Left lung (tissue), 10 donors: ENCODE data around the gene ABHD17C. TPM values are rescaled to one million over a fixed set of nuclear protein-coding genes. Genes with fewer than 3 reads are reported as not detected.

Experiments used
- ATAC-seq: fragments of 200-7000 bp; cut with Tn5 transposase; one replicate; pipeline ENCODE4 v1.9.1; 2020; ENCODE audit warnings: moderate library complexity
- DNase-seq, 4 donors: peaks; one replicate each; pipeline ENCODE4 v3.0.0-alpha.2; 2013 to 2020
- H3K27ac ChIP-seq, 2 donors: fragments of 200-600 bp; sonication (generic) in 1 of 2; one replicate each; pipeline versions ENCODE4 v1.5.0 to v1.8.0; 2020 to 2021
- H3K27me3 ChIP-seq, 2 donors: fragments of 200-600 bp; sonication (generic) in 1 of 2; one replicate each; pipeline versions ENCODE4 v1.5.0 to v1.8.0; 2020 to 2021
- H3K36me3 ChIP-seq, 2 donors: fragments of 200-600 bp; sonication (generic) in 1 of 2; one replicate each; pipeline versions ENCODE4 v1.5.0 to v1.8.0; 2020 to 2021
- H3K4me1 ChIP-seq, 2 donors: fragments of 200-600 bp; one replicate each; pipeline ENCODE4 v1.8.0; 2021
- H3K4me3 ChIP-seq, 2 donors: fragments of 200-600 bp; sonication (generic) in 1 of 2; one replicate each; pipeline versions ENCODE4 v1.5.0 to v1.8.0; 2020 to 2021; ENCODE audit warnings: mild to moderate bottlenecking in 1 of 2
- H3K9me3 ChIP-seq, 2 donors: fragments of 200-600 bp; sonication (generic) in 1 of 2; one replicate each; pipeline versions ENCODE4 v1.5.0 to v1.8.0; 2020 to 2021
- intact Hi-C, 2 donors: fragments of 100-400 bp; cut with DNase I; formaldehyde crosslinking; loops; one replicate each; pipeline versions ENCODE4 v1.11.2 to v1.14.2; 2022
- polyA plus RNA-seq, 6 donors: library from polyadenylated mRNA; unstranded; fragments of 120-200 nt; gene quantifications; one replicate each; pipeline ENCODE4 v1.2.1, GENCODE V29; 2013; ENCODE audit not compliant: insufficient read length in 6 of 6
- total RNA-seq, 2 donors: library from RNA; stranded (reverse); fragmentation: NEBNext Ultra II Directional; extraction: Animal tissue kit (Norgen Biotek cat#: 25700); gene quantifications; one replicate each; pipeline ENCODE4 v1.2.1, GENCODE V29; 2021
- TF ChIP-seq, protein P1 (sequence below), 2 donors: fragments of 200-600 bp; sonication (generic) in 1 of 2; IDR thresholded peaks; one replicate each; pipeline versions ENCODE4 v1.5.0 to v1.8.0; 2021; ENCODE audit warnings: antibody characterized with exemption in 2 of 2
- donor health status: DM: no; HTN: yes; CAD: no.
- donor health status: DM: no; HTN: no; CAD: no.

The ABHD17C gene
- total and polyA plus RNA-seq, 8 donors, result 23.7 to 34.3 (median 27.8) TPM

DNA sequence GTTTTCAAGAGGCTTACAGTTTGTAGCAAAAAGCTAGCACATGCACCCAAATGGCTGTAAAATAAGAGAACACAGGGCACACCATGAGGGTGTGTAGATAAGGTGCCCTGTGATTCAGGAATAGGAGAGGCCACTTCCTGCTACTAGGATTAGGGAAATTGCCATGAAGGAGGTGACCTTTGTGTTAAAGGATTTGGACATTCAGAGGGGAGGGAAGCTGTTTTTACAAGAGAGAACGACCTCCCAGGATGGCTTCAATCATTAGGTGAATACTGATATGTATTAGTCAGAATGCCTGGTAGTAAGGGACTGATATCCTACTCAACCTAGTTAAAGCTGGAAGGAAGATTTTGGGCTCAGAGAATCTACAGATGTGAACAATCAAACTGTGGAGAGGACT, 35.7 kb upstream of the ABHD17C start:
- no peaks in the 10 kb centered on the region for H3K9me3 ChIP-seq
- no peak for ATAC-seq

DNA sequence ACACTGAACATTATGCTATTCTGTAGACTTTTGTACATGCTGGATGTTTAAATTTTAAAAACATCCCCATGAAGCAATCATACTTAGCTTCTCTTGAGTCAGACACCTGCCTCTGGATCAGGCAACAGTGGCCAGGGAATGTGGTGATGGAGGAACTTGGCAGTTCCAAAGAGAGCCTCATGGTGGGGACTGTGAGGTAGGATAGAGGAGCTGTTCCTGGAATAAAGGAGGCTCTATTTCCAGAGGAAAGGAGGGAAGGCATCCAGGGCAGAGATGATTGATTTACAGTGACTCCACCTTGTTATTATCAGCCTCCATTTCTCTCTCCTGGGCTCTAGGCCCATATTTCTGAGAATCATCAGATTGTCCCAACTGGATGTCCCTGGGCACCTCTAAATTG, 35.0 kb upstream of the ABHD17C start:
- ATAC-seq, result no peak
- Histone ChIP-seq H3K9me3 (no peaks in the 10 kb centered on the region), H3K27ac (no peak overlapping the region), H3K4me1 (no peaks in the 10 kb centered on the region), H3K4me3 (no peak overlapping the region), H3K36me3 (no peaks in the 10 kb centered on the region), H3K27me3 (no peaks in the 10 kb centered on the region)
- TF ChIP-seq, protein P1, sequence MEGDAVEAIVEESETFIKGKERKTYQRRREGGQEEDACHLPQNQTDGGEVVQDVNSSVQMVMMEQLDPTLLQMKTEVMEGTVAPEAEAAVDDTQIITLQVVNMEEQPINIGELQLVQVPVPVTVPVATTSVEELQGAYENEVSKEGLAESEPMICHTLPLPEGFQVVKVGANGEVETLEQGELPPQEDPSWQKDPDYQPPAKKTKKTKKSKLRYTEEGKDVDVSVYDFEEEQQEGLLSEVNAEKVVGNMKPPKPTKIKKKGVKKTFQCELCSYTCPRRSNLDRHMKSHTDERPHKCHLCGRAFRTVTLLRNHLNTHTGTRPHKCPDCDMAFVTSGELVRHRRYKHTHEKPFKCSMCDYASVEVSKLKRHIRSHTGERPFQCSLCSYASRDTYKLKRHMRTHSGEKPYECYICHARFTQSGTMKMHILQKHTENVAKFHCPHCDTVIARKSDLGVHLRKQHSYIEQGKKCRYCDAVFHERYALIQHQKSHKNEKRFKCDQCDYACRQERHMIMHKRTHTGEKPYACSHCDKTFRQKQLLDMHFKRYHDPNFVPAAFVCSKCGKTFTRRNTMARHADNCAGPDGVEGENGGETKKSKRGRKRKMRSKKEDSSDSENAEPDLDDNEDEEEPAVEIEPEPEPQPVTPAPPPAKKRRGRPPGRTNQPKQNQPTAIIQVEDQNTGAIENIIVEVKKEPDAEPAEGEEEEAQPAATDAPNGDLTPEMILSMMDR (IDR thresholded peaks at IDR 0.05), result peak in 1 of 2 donors; percentile 36
- no peak for DNase-seq
- intact Hi-C loops, result no loop called here

More for the DNA sequence above, 35.7 kb upstream of the ABHD17C start:
- Histone ChIP-seq H3K36me3 (no peaks in the 10 kb centered on the region), H3K27ac (no peak overlapping the region), H3K27me3 (no peaks in the 10 kb centered on the region), H3K4me1 (no peaks in the 10 kb centered on the region), H3K4me3 (no peak overlapping the region)
- TF ChIP-seq, protein P1 (IDR thresholded peaks at IDR 0.05), result no peak
- intact Hi-C loops, result no loop called here
- DNase-seq, result no peak

DNA sequence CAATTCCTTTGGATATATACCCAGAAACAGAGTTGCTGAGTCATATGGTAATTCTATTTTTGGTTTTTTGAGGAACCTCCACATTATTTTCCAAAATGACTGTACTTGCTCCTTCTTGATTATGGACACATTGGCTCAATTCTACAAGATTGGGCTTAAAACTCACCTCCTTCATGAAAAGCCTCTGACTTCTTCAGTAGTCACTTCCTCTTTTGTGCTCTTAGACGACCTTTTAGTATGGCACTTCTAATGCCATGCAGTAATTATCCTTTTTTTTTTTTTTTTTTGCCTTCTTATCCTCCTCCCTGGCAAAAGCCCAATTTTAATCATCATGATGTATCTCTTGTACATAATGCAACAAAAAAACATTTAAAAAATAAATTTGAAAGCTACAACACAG, 33.0 kb upstream of the ABHD17C start:
- Histone ChIP-seq H3K27me3 (no peaks in the 10 kb centered on the region), H3K4me1 (no peaks in the 10 kb centered on the region), H3K27ac (no peak overlapping the region), H3K9me3 (no peaks in the 10 kb centered on the region), H3K36me3 (no peaks in the 10 kb centered on the region), H3K4me3 (no peak overlapping the region)
- intact Hi-C loops, result no loop called here
- no peak for ATAC-seq
- TF ChIP-seq, protein P1 (IDR thresholded peaks at IDR 0.05), result no peak
- DNase-seq, result no peak

DNA sequence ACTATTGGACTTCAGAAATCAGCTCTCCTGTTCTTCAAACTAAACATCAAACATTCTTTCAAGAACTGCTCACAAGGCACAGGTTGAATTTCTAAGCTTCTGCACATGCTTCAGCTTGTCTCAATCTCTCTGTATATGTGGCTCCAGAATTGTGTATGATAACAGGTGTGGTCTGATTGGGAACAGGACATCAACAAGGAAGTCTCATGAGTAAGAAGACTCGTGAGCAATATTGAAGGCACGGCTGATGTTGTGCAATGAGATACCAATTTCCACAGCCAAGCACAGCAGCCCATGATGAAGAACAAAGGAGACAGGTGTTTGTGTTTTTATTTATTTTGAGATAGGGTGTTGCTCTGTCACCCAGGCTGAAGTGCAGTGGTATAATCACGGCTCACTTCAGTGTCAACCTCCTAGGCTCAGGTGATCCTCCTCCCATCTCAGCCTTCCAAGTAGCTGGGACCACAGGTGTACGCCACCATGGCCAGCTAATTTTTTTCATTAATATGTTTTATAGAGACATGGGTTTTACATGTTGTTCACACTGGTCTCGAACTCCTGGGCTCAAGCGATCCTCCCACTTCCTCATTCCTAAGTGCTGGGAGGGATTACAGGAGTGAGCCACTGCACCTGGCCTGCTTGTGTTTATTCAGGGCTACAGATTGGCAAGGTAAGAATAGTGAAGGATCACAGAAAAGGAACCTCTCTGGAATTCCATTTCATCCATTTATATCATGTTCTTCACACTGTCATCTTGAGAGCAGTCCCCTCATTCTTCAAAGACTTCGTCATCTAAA, 32.2 kb upstream of the ABHD17C start:
- TF ChIP-seq, protein P1 (IDR thresholded peaks at IDR 0.05), result no peak
- intact Hi-C loops, result no loop called here
- H3K9me3 ChIP-seq, result no peaks in the 10 kb centered on the region
- no peak overlapping the region for H3K27ac ChIP-seq
- H3K4me3 ChIP-seq, result no peak overlapping the region
- H3K36me3 ChIP-seq, result no peaks in the 10 kb centered on the region
- ATAC-seq, result no peak
- no peak for DNase-seq
- H3K27me3 ChIP-seq, result no peaks in the 10 kb centered on the region
- H3K4me1 ChIP-seq, result no peaks in the 10 kb centered on the region

DNA sequence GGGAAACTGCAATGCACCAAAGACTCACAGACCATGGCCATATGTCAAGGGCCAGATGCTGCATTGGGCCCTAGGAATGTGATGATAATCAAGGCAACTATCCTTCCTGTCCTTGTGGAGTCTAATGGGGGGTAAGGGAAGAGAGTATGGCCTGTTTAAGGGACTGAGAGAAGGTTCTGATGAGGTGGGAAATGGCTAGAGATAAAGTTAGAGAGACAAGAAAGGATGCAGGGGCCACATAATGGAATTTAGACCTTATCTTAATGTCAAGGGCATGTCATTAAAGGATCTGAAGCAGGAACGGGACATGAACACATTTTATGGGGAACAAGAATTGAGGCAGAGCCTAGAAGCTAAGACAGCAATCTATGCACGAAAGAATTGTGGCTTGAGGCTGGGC, 30.0 kb upstream of the ABHD17C start:
- ATAC-seq, result no peak
- no peaks in the 10 kb centered on the region for H3K9me3 ChIP-seq
- no peak overlapping the region for H3K27ac ChIP-seq
- intact Hi-C loops, result no loop called here
- no peak for DNase-seq
- no peak overlapping the region for H3K4me3 ChIP-seq
- H3K27me3 ChIP-seq, result no peaks in the 10 kb centered on the region
- no peaks in the 10 kb centered on the region for H3K36me3 ChIP-seq
- no peaks in the 10 kb centered on the region for H3K4me1 ChIP-seq
- TF ChIP-seq, protein P1 (IDR thresholded peaks at IDR 0.05), result no peak
